CD4-positive, alpha-beta T cell (primary cell): ENCODE data around the gene MEI1. TPM values are rescaled to one million over a fixed set of nuclear protein-coding genes. Genes with fewer than 3 reads are reported as not detected.
A peak's percentile ranks its signal among the peaks of the same experiment; 100 is the strongest.

Source experiments
- ATAC-seq: fragments of 200-7000 bp; cut with Tn5 transposase; one replicate; pipeline ENCODE4 v1.10.0; 2022; ENCODE audit warnings: mild to moderate bottlenecking; ENCODE audit not compliant: poor library complexity
- CTCF ChIA-PET: fragments of 350-600 bp; sonication (Branson Sonifier 250); formaldehyde crosslinking; loops from one replicate; lab custom pipeline; 2021; ENCODE audit warnings: antibody characterized with exemption, inconsistent platforms; lab: Charles Lee
- POLR2A ChIA-PET: fragments of 350-600 bp; sonication (Branson Sonifier 250); formaldehyde crosslinking; loops from one replicate; lab custom pipeline; 2021; ENCODE audit warnings: antibody characterized with exemption, inconsistent platforms; lab: Charles Lee
- DNase-seq, 14 experiments: peaks; one replicate each; pipeline ENCODE4 v3.0.0-alpha.2; 2013 to 2020; ENCODE audit warnings: mixed read lengths in 2 of 14
- H3K27ac ChIP-seq, 2 donors: one replicate each; pipeline versions ENCODE4 v1.5.1 to v1.7.0; 2013; ENCODE audit warnings: low read length in 2 of 2, low read depth in 1 of 2, mild to moderate bottlenecking in 1 of 2
- H3K27me3 ChIP-seq, 2 experiments: 1 replicate in 1 of 2; 2 replicates in 1 of 2; pipeline versions ENCODE4 v1.6.1 to v1.7.0; 2013; ENCODE audit warnings: low read length in 2 of 2, control low read depth in 1 of 2, mild to moderate bottlenecking in 1 of 2, moderate library complexity in 1 of 2; ENCODE audit not compliant: insufficient read depth in 2 of 2, control insufficient read depth in 1 of 2
- H3K36me3 ChIP-seq: one replicate; pipeline ENCODE4 v1.6.1; 2013; ENCODE audit warnings: low read length, control low read depth; ENCODE audit not compliant: insufficient read depth
- H3K4me1 ChIP-seq: one replicate; pipeline ENCODE4 v1.6.1; 2013; ENCODE audit warnings: low read length, control low read depth; ENCODE audit not compliant: insufficient read depth
- H3K4me3 ChIP-seq: one replicate; pipeline ENCODE4 v1.5.1; 2013; ENCODE audit warnings: mild to moderate bottlenecking, low read length, moderate library complexity
- H3K9me3 ChIP-seq, 2 experiments: 1 replicate in 1 of 2; 2 replicates in 1 of 2; pipeline versions ENCODE4 v1.6.1 to v1.7.0; 2013; ENCODE audit warnings: low read length in 2 of 2, mild to moderate bottlenecking in 2 of 2, control low read depth in 1 of 2, moderate library complexity in 1 of 2; ENCODE audit not compliant: control insufficient read depth in 1 of 2, insufficient read depth in 1 of 2
- H3K27ac Mint-ChIP-seq: one replicate; pipeline ENCODE4 v1.8.0; 2020; ENCODE audit warnings: mixed read lengths
- H3K27me3 Mint-ChIP-seq: one replicate; pipeline ENCODE4 v1.8.0; 2021; ENCODE audit warnings: mixed read lengths
- H3K36me3 Mint-ChIP-seq: one replicate; pipeline ENCODE4 v1.8.0; 2021; ENCODE audit warnings: low read depth, mixed read lengths
- H3K4me1 Mint-ChIP-seq: one replicate; pipeline ENCODE4 v1.8.0; 2021; ENCODE audit warnings: low read depth, mixed read lengths
- H3K4me3 Mint-ChIP-seq: one replicate; pipeline ENCODE4 v1.8.0; 2020; ENCODE audit warnings: mild to moderate bottlenecking, mixed read lengths
- H3K9me3 Mint-ChIP-seq: one replicate; pipeline ENCODE4 v1.8.0; 2020; ENCODE audit warnings: mixed read lengths
- CTCF ChIP-seq: fragments of 200-600 bp; IDR thresholded peaks from one replicate; pipeline ENCODE4 v1.8.0; 2022; ENCODE audit warnings: antibody characterized with exemption, mild to moderate bottlenecking
- intact Hi-C, 2 experiments: fragments of 100-400 bp; cut with DNase I in 1 of 2; cut with micrococcal nuclease in 1 of 2; formaldehyde crosslinking; loops; one replicate each; pipeline versions ENCODE4 v1.15.1 to v1.9.0; 2023 to 2025; cut with DNase I, micrococcal nuclease
- total RNA-seq, 174 experiments: library from RNA in 2 of 174; stranded (reverse) in 2 of 174; gene quantifications; one replicate each; pipeline ENCODE4 v1.2.3 and lab custom pipeline; 2021 to 2026

MEI1 gene
- total RNA-seq, 2 experiments from 2014 or later: 64.4 to 81.0 TPM

GRCh38 chr22:41768430-41768829, 69.1 kb downstream of the MEI1 start:
- peak in 2 of 14 experiments; percentile 44 to 65 for DNase-seq
- no peak for TF ChIP-seq CTCF
- no peaks in the 10 kb centered on the region for H3K36me3 ChIP-seq
- H3K36me3 Mint-ChIP-seq: no peaks in the 10 kb centered on the region
- H3K4me3 ChIP-seq: no peak overlapping the region
- no peaks in the 10 kb centered on the region for H3K4me1 ChIP-seq
- intact Hi-C loops: no loop called here
- no peaks in the 10 kb centered on the region for H3K4me1 Mint-ChIP-seq
- H3K27ac Mint-ChIP-seq: no peak overlapping the region
- H3K27ac ChIP-seq: no peak overlapping the region
- H3K27me3 Mint-ChIP-seq: no peaks in the 10 kb centered on the region
- H3K9me3 Mint-ChIP-seq: no peaks in the 10 kb centered on the region
- no peaks in the 10 kb centered on the region for H3K9me3 ChIP-seq
- CTCF ChIA-PET: no interaction called here
- H3K27me3 ChIP-seq: no peaks in the 10 kb centered on the region
- no peak for ATAC-seq
- no peak overlapping the region for H3K4me3 Mint-ChIP-seq
- POLR2A ChIA-PET: interaction anchor here (1.8 kb wide), 1 partner anchor 32 kb away, joined by 8 read pairs; the partner anchor contains the start of gene CCDC134

- H3K9me3 Mint-ChIP-seq: no peaks in the 10 kb centered on the region
- H3K27me3 Mint-ChIP-seq: no peaks in the 10 kb centered on the region
- DNase-seq (no peak), ATAC-seq (no peak)
- TF ChIP-seq CTCF: no peak
- POLR2A ChIA-PET: interaction anchor here (0.6 kb wide), 1 partner anchor 29 kb away, joined by 3 read pairs; no protein-coding TSS in a partner anchor
- Histone ChIP-seq H3K36me3 (no peaks in the 10 kb centered on the region), H3K27ac (no peak overlapping the region), H3K9me3 (no peaks in the 10 kb centered on the region), H3K4me1 (no peaks in the 10 kb centered on the region), H3K4me3 (no peak overlapping the region), H3K27me3 (no peaks in the 10 kb centered on the region)
- no peaks in the 10 kb centered on the region for H3K36me3 Mint-ChIP-seq
- no peaks in the 10 kb centered on the region for H3K4me1 Mint-ChIP-seq
- H3K4me3 Mint-ChIP-seq: no peak overlapping the region
- no peak overlapping the region for H3K27ac Mint-ChIP-seq
- CTCF ChIA-PET: no interaction called here
- intact Hi-C loops: no loop called here
These were observed 71.6 kb downstream of the MEI1 start for GRCh38 chr22:41770715-41771468.

- DNase-seq: no peak
- TF ChIP-seq CTCF: no peak
- no peak overlapping the region for H3K27ac ChIP-seq
- ATAC-seq: no peak
- intact Hi-C loops: no loop called here
- Mint-ChIP-seq H3K36me3 (no peaks in the 10 kb centered on the region), H3K9me3 (no peaks in the 10 kb centered on the region), H3K27ac (no peak overlapping the region), H3K4me1 (no peaks in the 10 kb centered on the region), H3K4me3 (no peak overlapping the region), H3K27me3 (no peaks in the 10 kb centered on the region)
- CTCF ChIA-PET: no interaction called here
- H3K4me1 ChIP-seq: no peaks in the 10 kb centered on the region
- POLR2A ChIA-PET: no interaction called here
- no peaks in the 10 kb centered on the region for H3K27me3 ChIP-seq
- no peaks in the 10 kb centered on the region for H3K9me3 ChIP-seq
- no peaks in the 10 kb centered on the region for H3K36me3 ChIP-seq
- no peak overlapping the region for H3K4me3 ChIP-seq
These were observed 72.9 kb downstream of the MEI1 start for GRCh38 chr22:41772198-41772597.
